ENCODE measurements around the gene DNAH5.
"Not testable (repeated sequence)": the region's sequence is repeated elsewhere in the genome, so short reads cannot be mapped to it uniquely, and the experiment has no call there.

The DNAH5 gene

DNA sequence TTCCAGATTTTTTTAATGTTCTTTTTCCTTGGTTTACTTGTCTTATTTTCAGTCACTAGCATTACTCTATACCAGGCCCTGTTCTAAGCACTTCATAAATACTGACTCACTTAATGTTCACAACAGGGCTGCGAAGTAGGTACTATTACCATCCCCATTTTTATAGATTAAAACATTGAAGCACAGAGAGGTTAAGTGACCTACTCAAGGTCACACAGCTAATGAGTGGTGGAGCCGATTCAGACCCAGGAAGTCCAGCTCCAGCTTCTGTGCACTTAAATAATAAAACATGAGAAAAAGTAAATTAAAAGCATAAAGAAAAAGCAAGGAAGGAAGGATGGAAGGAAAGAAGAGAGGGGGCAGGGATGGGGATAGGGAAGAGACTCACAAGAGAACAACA lies 45.3 kb upstream of the DNAH5 start:
- DNase-seq, result no peak
- TF ChIP-seq, protein P1, sequence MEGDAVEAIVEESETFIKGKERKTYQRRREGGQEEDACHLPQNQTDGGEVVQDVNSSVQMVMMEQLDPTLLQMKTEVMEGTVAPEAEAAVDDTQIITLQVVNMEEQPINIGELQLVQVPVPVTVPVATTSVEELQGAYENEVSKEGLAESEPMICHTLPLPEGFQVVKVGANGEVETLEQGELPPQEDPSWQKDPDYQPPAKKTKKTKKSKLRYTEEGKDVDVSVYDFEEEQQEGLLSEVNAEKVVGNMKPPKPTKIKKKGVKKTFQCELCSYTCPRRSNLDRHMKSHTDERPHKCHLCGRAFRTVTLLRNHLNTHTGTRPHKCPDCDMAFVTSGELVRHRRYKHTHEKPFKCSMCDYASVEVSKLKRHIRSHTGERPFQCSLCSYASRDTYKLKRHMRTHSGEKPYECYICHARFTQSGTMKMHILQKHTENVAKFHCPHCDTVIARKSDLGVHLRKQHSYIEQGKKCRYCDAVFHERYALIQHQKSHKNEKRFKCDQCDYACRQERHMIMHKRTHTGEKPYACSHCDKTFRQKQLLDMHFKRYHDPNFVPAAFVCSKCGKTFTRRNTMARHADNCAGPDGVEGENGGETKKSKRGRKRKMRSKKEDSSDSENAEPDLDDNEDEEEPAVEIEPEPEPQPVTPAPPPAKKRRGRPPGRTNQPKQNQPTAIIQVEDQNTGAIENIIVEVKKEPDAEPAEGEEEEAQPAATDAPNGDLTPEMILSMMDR (IDR thresholded peaks at IDR 0.05; ENCODE audit: low read depth, low read length), result no peak
- no peak overlapping the region for H3K4me3 ChIP-seq (ENCODE audit: low read depth, low read length)
- peaks cover 8% of the 10 kb centered on the region for H3K27me3 ChIP-seq
- no peaks in the 10 kb centered on the region for H3K9me3 ChIP-seq
- H3K36me3 ChIP-seq, result no peaks in the 10 kb centered on the region; the same call in 1 of the 2 replicates
- H3K4me1 ChIP-seq, result no peaks in the 10 kb centered on the region

DNA sequence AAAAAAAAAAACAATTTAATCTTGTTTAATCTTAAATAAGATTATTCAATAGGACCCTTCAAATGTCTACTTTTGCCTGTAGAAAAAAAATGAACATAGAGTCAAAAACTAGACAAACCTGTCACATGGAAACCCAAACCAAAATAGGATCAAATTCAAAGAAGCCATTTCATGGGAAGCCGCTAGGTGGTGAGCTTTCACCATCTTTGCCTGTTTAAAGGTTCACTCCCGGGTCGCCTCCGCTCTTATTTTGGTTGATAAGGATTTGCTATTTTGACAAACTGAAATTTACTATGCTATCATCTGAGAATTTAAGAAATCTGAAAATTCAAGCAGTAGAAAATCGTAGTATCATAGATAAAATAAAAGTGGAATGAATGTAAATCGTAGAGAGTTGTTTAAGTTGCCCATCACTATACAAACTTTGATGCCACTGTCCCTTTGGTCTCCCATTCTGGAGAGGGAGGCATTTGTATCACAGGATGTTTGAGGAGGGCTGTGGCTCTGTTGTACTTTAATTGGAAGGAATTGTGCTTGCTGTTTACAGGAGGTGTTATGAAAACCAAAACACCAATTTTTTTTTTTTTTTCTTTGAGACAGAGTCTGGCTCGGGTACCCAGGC lies 43.5 kb upstream of the DNAH5 start:
- Histone ChIP-seq H3K27me3 (peaks cover 8% of the 10 kb centered on the region), H3K4me3 (ENCODE audit: low read depth, low read length) (no peak overlapping the region), H3K4me1 (no peaks in the 10 kb centered on the region), H3K9me3 (no peaks in the 10 kb centered on the region), H3K36me3 (no peaks in the 10 kb centered on the region; the same call in 1 of the 2 replicates)
- TF ChIP-seq, protein P1 (IDR thresholded peaks at IDR 0.05; ENCODE audit: low read depth, low read length), result peak; percentile 89
- peak; percentile 54 for DNase-seq

DNA sequence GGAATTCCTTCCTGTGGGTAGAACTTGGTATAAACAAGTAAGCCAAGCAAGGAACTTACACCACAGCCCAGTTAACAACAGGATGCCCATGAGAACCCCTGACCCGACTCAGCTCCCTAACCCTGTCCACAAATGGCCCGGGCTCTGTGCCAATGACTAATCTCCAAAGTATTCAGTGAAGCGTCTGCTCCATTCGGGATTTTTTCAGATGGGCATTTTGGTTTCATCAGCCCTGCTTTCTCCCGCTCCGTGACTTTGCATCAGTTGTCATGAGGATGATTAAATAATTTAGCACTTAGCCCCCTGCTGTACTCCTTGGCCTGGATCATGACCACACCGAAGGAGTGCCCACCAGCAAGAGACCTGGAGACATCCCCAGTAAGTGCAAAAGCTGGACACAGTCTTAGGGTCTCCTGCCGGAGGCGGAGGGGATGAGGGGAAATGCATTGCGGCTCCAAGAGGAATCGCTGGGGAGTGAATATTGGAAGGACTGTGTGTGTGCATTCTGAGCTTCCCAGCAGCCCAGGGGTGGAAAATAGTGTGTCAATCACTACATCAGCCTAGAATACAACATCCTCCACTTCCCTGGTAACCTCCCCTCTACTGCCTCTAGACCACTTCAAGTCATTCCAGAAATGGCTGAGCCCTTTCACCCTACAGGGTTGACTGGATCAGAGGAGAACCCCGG lies 41.4 kb upstream of the DNAH5 start:
- H3K4me1 ChIP-seq, result no peaks in the 10 kb centered on the region
- TF ChIP-seq, protein P1 (IDR thresholded peaks at IDR 0.05; ENCODE audit: low read depth, low read length), result no peak
- no peaks in the 10 kb centered on the region for H3K9me3 ChIP-seq
- no peak for DNase-seq
- H3K27me3 ChIP-seq, result peaks cover 8% of the 10 kb centered on the region
- H3K36me3 ChIP-seq, result no peaks in the 10 kb centered on the region
- H3K4me3 ChIP-seq (ENCODE audit: low read depth, low read length), result no peak overlapping the region

DNA sequence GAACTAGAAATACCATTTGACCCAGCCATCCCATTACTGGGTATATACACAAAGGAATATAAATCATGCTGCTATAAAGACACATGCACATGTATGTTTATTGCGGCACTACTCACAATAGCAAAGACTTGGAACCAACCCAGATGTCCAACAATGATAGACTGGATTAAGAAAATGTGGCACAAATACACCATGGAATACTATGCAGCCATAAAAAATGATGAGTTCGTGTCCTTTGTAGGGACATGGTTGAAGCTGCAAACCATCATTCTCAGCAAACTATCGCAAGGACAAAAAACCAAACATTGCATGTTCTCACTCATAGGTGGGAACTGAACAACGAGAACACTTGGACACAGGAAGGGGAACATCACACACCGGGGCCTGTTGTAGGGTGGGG lies 40.4 kb upstream of the DNAH5 start:
- not testable (repeated sequence) for DNase-seq; H3K4me3 ChIP-seq (ENCODE audit: low read depth, low read length); H3K4me1 ChIP-seq; H3K27me3 ChIP-seq; H3K36me3 ChIP-seq; H3K9me3 ChIP-seq

DNA sequence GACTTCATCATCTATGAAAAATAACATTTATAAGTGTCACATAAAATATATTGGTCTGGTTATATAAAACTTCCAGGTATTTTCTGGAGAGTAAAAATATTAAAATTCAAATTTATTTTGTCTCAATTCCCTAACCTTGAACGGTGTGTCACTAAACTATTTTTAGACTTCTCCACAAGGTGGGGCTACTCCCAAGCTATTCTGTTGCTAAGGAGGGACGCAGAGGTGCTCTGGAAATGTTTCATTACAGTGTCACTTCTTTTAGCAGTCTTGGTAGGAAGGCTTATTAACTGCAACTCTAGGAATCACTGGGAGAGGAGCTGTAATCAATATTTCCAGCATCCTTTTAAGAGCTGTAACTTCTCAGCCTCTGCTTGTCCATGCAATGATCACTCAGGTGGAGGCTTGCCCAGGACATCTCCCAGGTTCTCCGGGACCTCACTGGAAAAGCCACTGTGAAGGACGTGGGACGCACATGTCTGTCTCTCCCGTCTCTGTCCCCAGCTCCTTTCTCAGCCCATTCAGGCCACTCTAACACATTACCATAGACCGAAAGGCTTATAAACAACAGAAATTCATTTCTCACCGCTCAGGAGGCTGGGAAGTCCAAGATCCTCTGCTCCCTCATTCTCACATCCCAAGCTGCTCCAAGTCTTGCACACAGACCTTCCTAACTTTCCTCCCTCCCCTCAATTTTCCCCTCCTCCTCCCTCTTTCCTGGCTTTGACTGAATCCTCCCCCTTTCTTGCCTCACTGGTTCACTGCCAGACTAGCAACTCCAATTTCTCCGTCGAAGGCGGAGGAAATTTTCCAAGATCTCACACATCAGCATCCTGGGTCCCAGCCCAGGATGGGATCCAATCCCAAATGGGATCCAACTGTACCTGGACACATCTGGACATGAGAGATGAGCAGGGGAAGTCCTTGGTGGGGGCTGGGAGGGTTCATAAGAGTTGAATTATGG lies 32.7 kb upstream of the DNAH5 start:
- no peak overlapping the region for H3K4me3 ChIP-seq (ENCODE audit: low read depth, low read length)
- H3K9me3 ChIP-seq, result no peaks in the 10 kb centered on the region
- H3K4me1 ChIP-seq, result no peaks in the 10 kb centered on the region
- TF ChIP-seq, protein P1 (IDR thresholded peaks at IDR 0.05; ENCODE audit: low read depth, low read length), result peak; percentile 75
- peak; percentile 37 for DNase-seq
- no peaks in the 10 kb centered on the region for H3K36me3 ChIP-seq
- no peaks in the 10 kb centered on the region for H3K27me3 ChIP-seq

DNA sequence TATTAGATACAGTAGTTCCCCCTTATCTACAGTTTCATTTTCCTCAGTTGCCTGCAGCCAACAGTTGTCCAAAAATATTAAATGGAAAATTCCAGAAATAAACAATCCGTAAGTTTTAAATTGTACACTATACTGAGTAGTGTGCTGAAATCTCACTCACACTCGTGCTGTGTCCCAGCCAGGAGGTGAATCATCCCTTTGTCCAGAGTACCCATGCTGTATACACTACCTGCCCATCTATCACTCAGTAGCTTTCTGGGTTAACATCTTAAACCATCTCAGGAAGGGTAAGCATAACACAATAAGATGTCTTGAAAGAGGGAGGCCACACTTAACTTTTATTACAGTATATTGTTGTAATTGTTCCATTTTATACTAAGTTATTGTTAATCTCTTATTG lies 31.7 kb upstream of the DNAH5 start:
- no peak for DNase-seq

More for the DNA sequence above, 31.7 kb upstream of the DNAH5 start:
- H3K36me3 ChIP-seq, result no peaks in the 10 kb centered on the region
- no peak overlapping the region for H3K4me3 ChIP-seq (ENCODE audit: low read depth, low read length)
- H3K27me3 ChIP-seq, result no peaks in the 10 kb centered on the region
- H3K9me3 ChIP-seq, result no peaks in the 10 kb centered on the region
- TF ChIP-seq, protein P1 (IDR thresholded peaks at IDR 0.05; ENCODE audit: low read depth, low read length), result no peak
- no peaks in the 10 kb centered on the region for H3K4me1 ChIP-seq

All from BE2C (cell line).